Activated B cell treated with CpG ODN at 0.5 μM for 24 hours (primary cell): Measurements from ENCODE around the gene GPI. TPM values are rescaled to one million over a fixed set of nuclear protein-coding genes. Genes with fewer than 3 reads are reported as not detected.

Experiments
- ATAC-seq: fragments of 200-7000 bp; cut with Tn5 transposase; one replicate; pipeline ENCODE4 v1.10.0; 2021; ENCODE audit warnings: low read depth, mild to moderate bottlenecking, moderate library complexity
- CTCF ChIA-PET: fragments of 350-600 bp; sonication (Branson Sonifier 250); formaldehyde crosslinking; loops from one replicate; lab custom pipeline; 2021; ENCODE audit warnings: antibody characterized with exemption; lab: Charles Lee
- POLR2A ChIA-PET: fragments of 350-600 bp; sonication (Branson Sonifier 250); formaldehyde crosslinking; loops from one replicate; lab custom pipeline; 2021; ENCODE audit warnings: antibody characterized with exemption; lab: Charles Lee
- DNase-seq: peaks from one replicate; pipeline ENCODE4 v3.0.0; 2022
- H3K27ac Mint-ChIP-seq: one replicate; pipeline ENCODE4 v1.8.0; 2020; ENCODE audit warnings: mixed read lengths
- H3K27me3 Mint-ChIP-seq: one replicate; pipeline ENCODE4 v1.8.0; 2021; ENCODE audit warnings: mixed read lengths
- H3K36me3 Mint-ChIP-seq: one replicate; pipeline ENCODE4 v1.8.0; 2021; ENCODE audit warnings: low read depth, mixed read lengths
- H3K4me1 Mint-ChIP-seq: one replicate; pipeline ENCODE4 v1.8.0; 2021; ENCODE audit warnings: mixed read lengths
- H3K4me3 Mint-ChIP-seq: one replicate; pipeline ENCODE4 v1.8.0; 2020; ENCODE audit warnings: mild to moderate bottlenecking, mixed read lengths
- H3K9me3 Mint-ChIP-seq: one replicate; pipeline ENCODE4 v1.8.0; 2020; ENCODE audit warnings: mixed read lengths
- intact Hi-C: fragments of 100-400 bp; cut with micrococcal nuclease; formaldehyde crosslinking; loops from one replicate; pipeline ENCODE4 v1.15.1; 2024
- total RNA-seq: library from RNA; stranded (reverse); gene quantifications from 2 replicates; pipeline ENCODE4 v1.2.3, GENCODE V29; 2022
- TF ChIP-seq, protein P1 (sequence below): fragments of 200-600 bp; IDR thresholded peaks from one replicate; pipeline ENCODE4 v1.8.0; 2022; ENCODE audit warnings: antibody characterized with exemption, mild to moderate bottlenecking

The GPI gene
- total RNA-seq, 1 donor from 2014 or later, result 144 TPM

DNA sequence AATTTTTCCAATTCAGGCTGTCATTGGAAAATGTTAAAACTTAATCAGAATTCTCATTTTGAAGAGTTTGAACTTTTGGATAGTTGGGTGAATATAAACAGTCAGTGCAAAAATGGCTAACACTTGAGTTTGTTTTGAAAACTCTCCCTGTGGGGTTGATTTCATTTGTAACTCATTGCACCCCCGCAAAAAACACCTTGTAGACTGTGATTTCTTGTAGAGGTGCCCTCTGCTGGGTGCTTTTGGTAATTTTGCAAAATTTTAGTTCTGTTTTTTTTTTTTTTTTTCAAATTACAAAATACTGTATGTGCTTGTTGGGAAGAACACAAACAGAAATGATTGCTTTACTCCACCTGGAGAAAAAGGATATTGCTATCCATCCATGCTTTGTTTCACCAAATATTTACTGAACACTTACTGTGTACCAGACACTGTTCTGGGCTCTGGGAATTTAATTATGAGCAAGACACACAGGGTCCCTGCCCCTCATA is 28.2 kb upstream of the GPI start:
- TF ChIP-seq, protein P1, sequence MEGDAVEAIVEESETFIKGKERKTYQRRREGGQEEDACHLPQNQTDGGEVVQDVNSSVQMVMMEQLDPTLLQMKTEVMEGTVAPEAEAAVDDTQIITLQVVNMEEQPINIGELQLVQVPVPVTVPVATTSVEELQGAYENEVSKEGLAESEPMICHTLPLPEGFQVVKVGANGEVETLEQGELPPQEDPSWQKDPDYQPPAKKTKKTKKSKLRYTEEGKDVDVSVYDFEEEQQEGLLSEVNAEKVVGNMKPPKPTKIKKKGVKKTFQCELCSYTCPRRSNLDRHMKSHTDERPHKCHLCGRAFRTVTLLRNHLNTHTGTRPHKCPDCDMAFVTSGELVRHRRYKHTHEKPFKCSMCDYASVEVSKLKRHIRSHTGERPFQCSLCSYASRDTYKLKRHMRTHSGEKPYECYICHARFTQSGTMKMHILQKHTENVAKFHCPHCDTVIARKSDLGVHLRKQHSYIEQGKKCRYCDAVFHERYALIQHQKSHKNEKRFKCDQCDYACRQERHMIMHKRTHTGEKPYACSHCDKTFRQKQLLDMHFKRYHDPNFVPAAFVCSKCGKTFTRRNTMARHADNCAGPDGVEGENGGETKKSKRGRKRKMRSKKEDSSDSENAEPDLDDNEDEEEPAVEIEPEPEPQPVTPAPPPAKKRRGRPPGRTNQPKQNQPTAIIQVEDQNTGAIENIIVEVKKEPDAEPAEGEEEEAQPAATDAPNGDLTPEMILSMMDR, result peak; percentile 20
- ATAC-seq (no peak), DNase-seq (no peak)
- no peaks in the 10 kb centered on the region for H3K9me3 Mint-ChIP-seq
- POLR2A ChIA-PET, result interaction anchor here (0.8 kb wide), 1 partner anchor 10 kb away, joined by 6 read pairs; no protein-coding TSS in a partner anchor
- H3K27ac Mint-ChIP-seq, result no peak overlapping the region
- H3K27me3 Mint-ChIP-seq, result no peaks in the 10 kb centered on the region
- H3K4me1 Mint-ChIP-seq, result peaks cover 5% of the 10 kb centered on the region
- H3K4me3 Mint-ChIP-seq, result no peak overlapping the region
- H3K36me3 Mint-ChIP-seq, result peaks cover 62% of the 10 kb centered on the region
- CTCF ChIA-PET, result interaction anchor here (0.7 to 1.9 kb wide), 4 partner anchors 11 to 22 kb away, joined by 3 to 10 read pairs (median 4); no protein-coding TSS in a partner anchor
- intact Hi-C loops, result loop anchor here (1.0 kb wide), 3 partner anchors 63 to 96 kb away; partner anchors contain the start of gene GARRE1

DNA sequence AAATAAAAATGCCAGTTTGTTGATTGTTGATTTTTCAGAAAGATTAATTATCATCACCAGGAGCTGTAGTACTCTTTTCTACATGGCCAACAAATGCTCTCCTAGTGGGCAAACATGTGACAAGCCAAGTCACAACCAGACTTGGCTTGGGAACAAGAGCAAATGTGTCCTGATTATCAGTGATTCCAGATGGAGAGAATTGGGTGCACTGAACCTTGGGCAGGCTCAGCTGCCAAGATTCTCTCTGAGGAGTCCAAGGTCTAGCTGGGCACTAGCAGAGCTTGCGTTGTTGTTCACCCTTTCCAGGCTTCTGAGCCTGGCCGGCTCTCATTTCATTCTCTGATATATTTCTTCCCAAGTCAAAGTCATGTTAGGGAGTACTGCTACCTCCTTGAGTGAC is 27.3 kb upstream of the GPI start:
- TF ChIP-seq, protein P1, result no peak
- Mint-ChIP-seq H3K27ac (no peak overlapping the region), H3K36me3 (peaks cover 64% of the 10 kb centered on the region), H3K4me3 (no peak overlapping the region), H3K27me3 (no peaks in the 10 kb centered on the region), H3K9me3 (no peaks in the 10 kb centered on the region), H3K4me1 (peaks cover 5% of the 10 kb centered on the region)
- intact Hi-C loops, result no loop called here
- ChIA-PET CTCF (interaction anchor here (0.8 to 1.9 kb wide), 4 partner anchors 10 to 65 kb away, joined by 3 to 10 read pairs (median 3); no protein-coding TSS in a partner anchor), POLR2A (no interaction called here)
- no peak for ATAC-seq
- no peak for DNase-seq

DNA sequence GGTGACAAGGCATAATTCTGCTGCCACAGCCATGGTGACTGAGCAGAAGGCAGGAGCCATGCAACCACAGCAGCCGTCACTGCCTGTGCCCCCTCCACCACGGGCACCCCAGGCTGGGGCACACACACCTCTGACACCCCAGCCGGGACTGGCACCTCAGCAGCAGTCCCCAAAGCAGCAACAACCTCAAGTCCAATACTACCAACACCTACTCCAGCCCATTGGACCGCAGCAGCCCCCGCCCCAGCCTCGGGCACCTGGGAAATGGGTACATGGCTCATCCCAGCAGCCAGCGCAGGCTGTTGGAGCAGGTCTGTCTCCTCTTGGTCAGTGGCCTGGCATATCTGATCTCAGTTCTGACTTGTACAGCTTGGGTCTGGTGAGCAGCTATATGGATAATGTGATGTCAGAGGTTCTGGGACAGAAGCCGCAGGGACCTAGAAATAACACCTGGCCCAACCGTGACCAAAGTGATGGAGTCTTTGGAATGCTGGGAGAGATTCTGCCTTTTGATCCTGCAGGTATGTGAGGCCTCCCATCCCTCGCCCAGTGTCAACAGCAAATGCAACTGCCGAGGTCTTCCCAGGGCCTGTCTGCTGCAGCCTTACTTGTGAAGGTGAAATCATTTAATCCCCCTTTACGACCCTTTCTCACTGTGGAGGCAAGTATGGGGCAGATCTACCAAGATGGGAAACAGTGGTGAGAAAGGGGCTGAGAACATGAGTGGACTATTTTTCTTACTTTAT is 22.9 kb upstream of the GPI start:
- TF ChIP-seq, protein P1, result no peak
- Mint-ChIP-seq H3K9me3 (no peaks in the 10 kb centered on the region), H3K4me1 (peaks cover 6% of the 10 kb centered on the region), H3K36me3 (peaks cover 69% of the 10 kb centered on the region), H3K4me3 (no peak overlapping the region), H3K27me3 (no peaks in the 10 kb centered on the region), H3K27ac (no peak overlapping the region)
- intact Hi-C loops, result no loop called here
- ATAC-seq (no peak), DNase-seq (no peak)
- ChIA-PET CTCF (no interaction called here), POLR2A (no interaction called here)

DNA sequence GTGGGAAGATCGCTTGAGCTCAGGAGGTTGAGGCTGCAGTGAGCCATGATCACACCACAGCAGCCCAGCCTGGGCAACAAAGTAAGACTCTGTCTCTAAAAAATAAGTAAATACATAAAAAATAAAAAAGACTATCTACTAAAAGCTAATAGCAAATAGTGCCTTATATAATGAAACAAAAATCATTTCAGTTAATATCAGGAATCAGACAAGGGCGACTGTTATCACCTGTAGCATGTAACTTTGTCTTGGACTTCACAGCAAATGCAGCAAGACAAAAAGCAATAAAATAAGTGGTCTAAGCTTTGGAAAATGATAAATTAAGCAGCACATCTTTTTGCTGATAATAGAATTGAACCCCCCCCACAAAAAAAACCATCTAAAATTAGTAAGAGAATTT is 21.2 kb upstream of the GPI start:
- no peak overlapping the region for H3K27ac Mint-ChIP-seq
- CTCF ChIA-PET, result interaction anchor here (1.1 kb wide), 1 partner anchor 16 kb away, joined by 3 read pairs; no protein-coding TSS in a partner anchor
- no peaks in the 10 kb centered on the region for H3K27me3 Mint-ChIP-seq
- TF ChIP-seq, protein P1, result no peak
- intact Hi-C loops, result no loop called here
- peaks cover 5% of the 10 kb centered on the region for H3K4me1 Mint-ChIP-seq
- no peaks in the 10 kb centered on the region for H3K9me3 Mint-ChIP-seq
- H3K36me3 Mint-ChIP-seq, result peaks cover 63% of the 10 kb centered on the region
- ATAC-seq (no peak), DNase-seq (no peak)
- no peak overlapping the region for H3K4me3 Mint-ChIP-seq
- POLR2A ChIA-PET, result no interaction called here

DNA sequence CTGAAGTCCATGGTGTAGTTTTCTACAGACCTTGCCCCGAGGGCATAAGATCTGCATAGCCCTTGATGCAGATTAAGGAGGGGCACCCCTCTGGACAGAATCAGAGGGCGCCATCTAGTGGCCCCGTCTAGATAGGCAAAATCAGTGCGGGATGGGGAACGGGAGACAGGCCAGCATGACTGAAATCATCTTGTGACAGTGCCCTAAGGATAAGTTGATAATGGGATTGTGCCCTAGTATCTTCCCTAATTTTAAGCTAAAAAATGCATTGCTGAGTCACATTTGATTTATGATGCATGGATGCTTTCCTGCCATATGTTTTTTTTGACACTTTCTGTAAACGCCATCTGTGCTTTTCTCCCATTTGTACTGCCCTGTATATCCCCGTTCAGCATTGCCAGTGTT is 19.0 kb upstream of the GPI start:
- intact Hi-C loops, result loop anchor here (5.0 kb wide), 2 partner anchors 554 to 569 kb away; no protein-coding TSS in a partner anchor
- CTCF ChIA-PET, result interaction anchor here (1.1 to 3.1 kb wide), 7 partner anchors 8 to 127 kb away, joined by 3 to 10 read pairs (median 4); no protein-coding TSS in a partner anchor
- Mint-ChIP-seq H3K9me3 (no peaks in the 10 kb centered on the region), H3K27ac (no peak overlapping the region), H3K27me3 (no peaks in the 10 kb centered on the region), H3K4me1 (peaks cover 5% of the 10 kb centered on the region), H3K4me3 (no peak overlapping the region), H3K36me3 (peaks cover 59% of the 10 kb centered on the region)
- TF ChIP-seq, protein P1, result no peak
- DNase-seq, result peak; percentile 49
- ATAC-seq, result peak; percentile 81
- POLR2A ChIA-PET, result no interaction called here
